GM12801 (cell line): ENCODE measurements around the gene HBEGF.

ENCODE experiments used
- TF ChIP-seq, protein P1 (sequence below): IDR thresholded peaks from one replicate; pipeline ENCODE4 v1.5.1; 2011; ENCODE audit warnings: control low read depth; ENCODE audit not compliant: insufficient read length; ENCODE audit errors: extremely low read depth

Gene HBEGF

DNA sequence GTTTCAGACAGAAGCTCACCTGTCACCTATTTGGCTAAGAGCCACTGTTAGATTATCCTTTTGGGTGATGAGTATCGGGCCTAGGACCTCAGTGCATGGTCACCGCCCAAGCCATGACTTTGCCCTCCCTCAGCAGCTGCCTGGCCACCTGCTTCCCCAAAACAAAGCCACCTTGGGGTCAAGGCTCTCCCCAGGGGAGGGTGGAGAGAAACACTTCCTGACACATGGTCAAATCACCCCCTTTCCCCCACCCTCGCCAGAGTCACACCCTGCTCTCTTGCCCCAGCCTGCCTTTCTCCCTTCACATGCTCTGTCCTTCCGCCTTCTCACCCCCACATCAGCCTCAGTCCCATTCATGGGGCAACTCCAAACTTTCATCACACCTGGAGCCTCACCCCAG lies 1.7 kb upstream of the HBEGF start:
- TF ChIP-seq, protein P1, sequence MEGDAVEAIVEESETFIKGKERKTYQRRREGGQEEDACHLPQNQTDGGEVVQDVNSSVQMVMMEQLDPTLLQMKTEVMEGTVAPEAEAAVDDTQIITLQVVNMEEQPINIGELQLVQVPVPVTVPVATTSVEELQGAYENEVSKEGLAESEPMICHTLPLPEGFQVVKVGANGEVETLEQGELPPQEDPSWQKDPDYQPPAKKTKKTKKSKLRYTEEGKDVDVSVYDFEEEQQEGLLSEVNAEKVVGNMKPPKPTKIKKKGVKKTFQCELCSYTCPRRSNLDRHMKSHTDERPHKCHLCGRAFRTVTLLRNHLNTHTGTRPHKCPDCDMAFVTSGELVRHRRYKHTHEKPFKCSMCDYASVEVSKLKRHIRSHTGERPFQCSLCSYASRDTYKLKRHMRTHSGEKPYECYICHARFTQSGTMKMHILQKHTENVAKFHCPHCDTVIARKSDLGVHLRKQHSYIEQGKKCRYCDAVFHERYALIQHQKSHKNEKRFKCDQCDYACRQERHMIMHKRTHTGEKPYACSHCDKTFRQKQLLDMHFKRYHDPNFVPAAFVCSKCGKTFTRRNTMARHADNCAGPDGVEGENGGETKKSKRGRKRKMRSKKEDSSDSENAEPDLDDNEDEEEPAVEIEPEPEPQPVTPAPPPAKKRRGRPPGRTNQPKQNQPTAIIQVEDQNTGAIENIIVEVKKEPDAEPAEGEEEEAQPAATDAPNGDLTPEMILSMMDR: no peak

DNA sequence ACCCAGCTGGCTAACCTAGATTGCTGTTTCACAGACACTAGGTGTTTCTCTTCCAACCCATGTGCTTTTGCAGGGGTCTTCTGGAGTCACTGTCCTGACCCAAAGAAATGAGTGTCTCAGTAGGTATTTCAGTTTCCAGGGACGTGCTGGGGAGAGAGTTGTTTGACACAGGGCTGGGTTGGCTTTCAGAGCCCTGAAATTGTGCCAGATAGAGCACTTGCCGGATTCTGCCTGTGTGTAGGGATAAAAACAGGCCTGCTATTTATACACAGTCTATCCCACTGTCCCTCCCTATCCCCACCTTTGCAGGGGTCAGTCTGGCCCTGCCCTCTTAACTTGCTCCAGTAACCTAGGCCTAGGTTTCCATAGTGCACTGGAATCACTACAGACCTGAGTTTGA lies 957 bp upstream of the HBEGF start:
- TF ChIP-seq, protein P1: no peak

DNA sequence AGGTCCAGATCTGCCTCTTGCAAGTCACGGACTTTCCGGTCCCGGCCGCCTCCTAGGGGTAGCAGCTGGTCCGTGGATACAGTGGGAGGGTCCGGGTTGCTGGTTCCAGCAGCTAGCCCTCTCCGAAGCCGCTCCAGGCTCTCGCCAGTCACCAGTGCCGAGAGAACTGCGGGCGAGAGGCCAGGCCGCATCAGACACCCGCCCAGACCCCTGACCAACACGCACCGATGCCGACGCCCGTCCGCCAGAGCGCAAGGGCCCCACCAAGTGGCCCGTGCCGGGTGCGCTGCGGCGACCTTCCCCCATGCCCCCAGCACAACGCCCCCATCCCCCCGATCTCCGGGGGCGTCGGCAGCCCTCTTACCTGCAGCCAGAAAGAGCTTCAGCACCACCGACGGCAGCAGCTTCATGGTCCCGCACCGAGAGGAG lies 470 bp downstream of the HBEGF start:
- TF ChIP-seq, protein P1: no peak

DNA sequence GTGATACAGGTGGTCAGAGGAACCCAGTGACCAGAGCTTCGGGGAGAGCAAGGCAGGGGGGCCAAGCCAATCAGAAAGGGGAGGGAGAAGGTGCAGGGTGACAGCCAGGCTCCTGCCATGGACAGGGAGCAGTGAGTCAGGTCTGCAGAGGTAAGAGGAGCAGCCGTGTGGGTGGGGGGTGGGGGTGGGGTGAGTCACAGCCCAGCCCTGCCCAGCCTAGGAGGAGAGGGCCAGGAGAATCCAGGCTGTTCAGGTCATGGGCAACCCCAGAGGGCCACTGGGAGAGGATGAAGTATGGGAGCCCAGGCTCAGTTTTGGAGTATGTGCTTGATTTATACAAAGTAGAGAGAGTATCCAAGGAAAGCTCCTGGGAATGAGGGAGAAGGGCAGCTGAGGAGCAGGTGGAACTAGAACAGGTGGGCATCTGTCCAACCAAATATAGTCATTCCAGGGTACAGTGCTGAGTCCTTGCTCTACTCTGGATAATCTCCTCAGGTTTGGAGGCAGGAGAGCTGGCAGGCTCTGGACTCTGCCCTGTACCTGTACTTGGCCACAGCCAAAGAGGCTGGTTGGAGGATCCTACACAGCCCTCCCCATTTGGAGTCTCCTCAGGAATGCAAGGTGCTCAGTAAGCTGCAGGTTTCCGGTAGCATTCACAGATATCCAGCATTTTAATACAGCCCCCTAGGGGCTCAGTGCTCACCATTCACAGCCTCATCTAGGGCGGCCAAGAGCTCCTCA lies 1.6 kb downstream of the HBEGF start:
- TF ChIP-seq, protein P1: no peak

DNA sequence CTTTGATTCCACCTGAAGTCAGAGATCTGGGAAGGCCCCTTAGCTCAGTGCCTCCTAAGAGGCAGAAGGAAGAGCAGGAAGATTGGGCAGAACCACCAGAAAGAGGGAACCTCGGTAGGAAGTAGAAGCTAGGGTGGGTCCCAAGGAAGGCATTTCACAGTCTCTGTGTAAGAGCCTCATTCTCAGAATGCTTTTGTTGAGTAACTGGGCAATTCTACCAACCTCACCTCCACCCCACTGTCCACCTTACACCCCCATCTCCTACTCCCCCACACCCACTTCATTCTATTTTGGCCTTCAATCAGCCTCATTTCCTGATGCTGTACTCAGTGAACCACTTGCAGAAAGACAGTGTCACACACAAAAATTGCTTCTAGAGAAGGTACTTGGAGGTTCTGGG lies 3.5 kb downstream of the HBEGF start:
- TF ChIP-seq, protein P1: no peak

DNA sequence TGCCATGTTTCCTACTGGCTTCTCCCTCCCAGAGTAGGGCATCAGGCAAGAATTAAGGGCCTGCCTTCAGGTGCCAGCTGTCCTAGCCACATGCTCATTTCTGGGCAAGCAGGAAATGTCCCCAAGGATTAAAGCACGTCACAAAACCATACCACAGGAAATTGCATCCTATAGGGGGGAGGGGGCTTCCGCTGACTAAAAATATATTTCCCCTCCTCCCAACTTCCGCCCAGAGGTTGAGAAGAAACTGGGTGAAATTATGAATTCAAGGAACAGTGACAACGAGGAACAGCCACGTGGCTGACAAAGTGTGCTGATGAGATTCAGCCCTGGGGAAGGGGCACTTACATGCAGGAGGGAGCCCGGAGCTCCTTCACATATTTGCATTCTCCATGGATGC lies 4.1 kb downstream of the HBEGF start:
- TF ChIP-seq, protein P1: no peak

DNA sequence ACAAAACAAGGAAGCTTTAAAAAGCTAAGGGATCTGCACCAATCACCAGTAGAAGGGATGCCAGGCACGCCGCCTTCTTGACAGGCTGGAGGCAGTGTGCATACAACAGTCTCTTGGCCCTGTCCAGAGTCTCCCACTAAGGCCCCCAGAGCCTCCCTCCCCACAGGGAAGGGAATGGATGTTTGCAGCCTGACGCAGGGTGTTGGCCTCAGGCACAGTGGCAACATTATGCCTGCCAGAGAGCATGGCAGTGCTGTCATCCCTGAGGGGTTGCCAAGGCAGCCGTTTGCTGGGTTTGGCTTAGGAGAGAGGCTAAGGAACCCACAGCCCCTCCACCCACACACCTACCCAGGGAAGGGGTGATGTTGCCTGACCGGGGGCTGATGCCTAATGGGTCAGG lies 4.8 kb downstream of the HBEGF start:
- TF ChIP-seq, protein P1: no peak

DNA sequence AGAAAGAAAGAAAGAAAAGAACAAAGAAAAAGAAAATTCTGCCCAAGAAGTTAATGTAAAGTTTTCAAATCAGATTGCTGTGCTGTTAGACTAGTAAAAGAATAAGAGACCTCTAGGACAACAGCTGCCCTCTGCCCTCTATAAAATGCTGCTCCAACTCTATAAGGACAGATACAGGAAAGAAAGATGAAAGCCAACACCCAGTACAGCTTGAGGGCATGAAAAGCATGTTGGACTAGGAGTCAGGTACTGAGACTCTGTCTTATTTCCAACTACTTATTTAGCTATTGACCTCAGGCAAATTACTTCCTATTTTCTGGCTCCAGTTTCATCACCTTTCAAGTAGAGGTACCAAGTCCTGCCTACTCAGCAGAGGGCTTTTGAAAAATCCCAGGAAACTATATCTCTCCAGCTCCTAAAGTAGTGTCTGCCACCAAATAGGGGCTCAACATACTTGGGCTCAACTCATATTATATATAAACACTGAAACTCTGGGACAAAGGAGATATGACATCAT lies 5.7 kb downstream of the HBEGF start:
- TF ChIP-seq, protein P1: no peak
